ENCODE data around the gene FSD1.

DNA sequence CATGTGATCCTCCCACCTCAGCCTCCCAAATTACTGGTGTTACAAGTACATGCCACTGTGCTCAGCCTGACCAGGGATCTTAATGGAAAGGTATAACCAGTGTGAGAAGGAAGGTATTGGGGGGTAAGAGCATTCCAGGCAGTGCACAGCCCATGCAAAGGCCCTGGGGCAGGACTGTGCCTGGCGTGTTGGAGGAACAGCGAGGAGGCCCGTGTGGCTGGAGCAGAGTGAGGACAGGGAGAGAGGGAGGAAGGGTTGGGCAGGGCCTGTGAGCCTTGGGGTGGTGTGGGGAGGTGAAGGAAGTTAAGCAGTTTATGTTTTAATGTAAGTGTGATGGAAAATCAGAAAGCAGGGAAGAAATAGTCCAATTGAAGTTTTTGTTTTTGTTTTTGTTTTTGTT lies 3.8 kb upstream of the FSD1 start:
- TF ChIP-seq, protein P1, sequence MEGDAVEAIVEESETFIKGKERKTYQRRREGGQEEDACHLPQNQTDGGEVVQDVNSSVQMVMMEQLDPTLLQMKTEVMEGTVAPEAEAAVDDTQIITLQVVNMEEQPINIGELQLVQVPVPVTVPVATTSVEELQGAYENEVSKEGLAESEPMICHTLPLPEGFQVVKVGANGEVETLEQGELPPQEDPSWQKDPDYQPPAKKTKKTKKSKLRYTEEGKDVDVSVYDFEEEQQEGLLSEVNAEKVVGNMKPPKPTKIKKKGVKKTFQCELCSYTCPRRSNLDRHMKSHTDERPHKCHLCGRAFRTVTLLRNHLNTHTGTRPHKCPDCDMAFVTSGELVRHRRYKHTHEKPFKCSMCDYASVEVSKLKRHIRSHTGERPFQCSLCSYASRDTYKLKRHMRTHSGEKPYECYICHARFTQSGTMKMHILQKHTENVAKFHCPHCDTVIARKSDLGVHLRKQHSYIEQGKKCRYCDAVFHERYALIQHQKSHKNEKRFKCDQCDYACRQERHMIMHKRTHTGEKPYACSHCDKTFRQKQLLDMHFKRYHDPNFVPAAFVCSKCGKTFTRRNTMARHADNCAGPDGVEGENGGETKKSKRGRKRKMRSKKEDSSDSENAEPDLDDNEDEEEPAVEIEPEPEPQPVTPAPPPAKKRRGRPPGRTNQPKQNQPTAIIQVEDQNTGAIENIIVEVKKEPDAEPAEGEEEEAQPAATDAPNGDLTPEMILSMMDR (IDR thresholded peaks at IDR 0.05 in 8 of 11, conservative IDR thresholded peaks at IDR 0.05 in 3 of 11) = no peak
- TF ChIP-seq POLR2A (IDR thresholded peaks at IDR 0.05) = no peak

Data from spleen (tissue), 7 donors.